HFF-Myc (cell line): ENCODE data around the gene UQCR11.
A peak's percentile ranks its signal among the peaks of the same experiment; 100 is the strongest.

Source experiments
- DNase-seq: peaks from one replicate; pipeline ENCODE4 v3.0.0-alpha.2; 2011; ENCODE audit warnings: low read depth; ENCODE audit errors: extremely low read depth
- H3K4me3 ChIP-seq: replicated peaks from 2 replicates; pipeline ENCODE4 v1.5.1; 2011; ENCODE audit warnings: low read depth, mild to moderate bottlenecking, control low read depth, low read length
- CTCF ChIP-seq: IDR thresholded peaks from 2 replicates; pipeline ENCODE4 v1.5.1; 2012; ENCODE audit warnings: mild to moderate bottlenecking, low read depth, low read length, control low read depth; ENCODE audit errors: missing control alignments

The UQCR11 gene

GRCh38 chr19:1568320-1569019, 36.8 kb downstream of the UQCR11 start, which contains the start of gene MEX3D:
MEX3D (minus strand) TSS chr19:1568325; CDS start chr19:1568058, 267 bp downstream.
- no peak for TF ChIP-seq CTCF
- H3K4me3 ChIP-seq, result peak within 1 kb of the TSS; percentile 59
- DNase-seq, result no peak

DNA sequence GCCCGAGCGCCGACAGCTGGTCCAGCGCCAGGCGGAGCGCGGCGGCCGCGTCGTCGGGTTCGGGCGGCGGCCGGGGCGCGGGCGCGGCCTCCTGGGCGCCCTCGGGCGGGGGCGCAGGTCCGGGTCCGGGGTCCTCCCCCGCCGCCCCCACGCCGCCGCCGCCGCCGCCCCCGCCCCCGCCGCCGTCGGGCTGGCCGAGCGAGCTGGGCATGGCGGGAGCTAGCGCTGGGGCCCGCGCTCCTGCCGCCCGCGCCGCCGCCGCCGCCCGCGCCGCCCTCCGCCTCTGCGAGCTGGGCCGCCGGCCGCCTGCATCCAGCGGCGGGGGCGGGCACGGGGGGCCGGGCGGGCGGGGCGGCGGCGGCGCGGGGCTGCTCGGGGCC, 37.4 kb downstream of the UQCR11 start:
- DNase-seq, result no peak
- TF ChIP-seq CTCF, result no peak
- H3K4me3 ChIP-seq, result no peak overlapping the region

GRCh38 chr19:1567116-1567847, 38.0 kb downstream of the UQCR11 start:
- no peak for TF ChIP-seq CTCF
- H3K4me3 ChIP-seq, result peak overlapping the region; percentile 59
- no peak for DNase-seq

DNA sequence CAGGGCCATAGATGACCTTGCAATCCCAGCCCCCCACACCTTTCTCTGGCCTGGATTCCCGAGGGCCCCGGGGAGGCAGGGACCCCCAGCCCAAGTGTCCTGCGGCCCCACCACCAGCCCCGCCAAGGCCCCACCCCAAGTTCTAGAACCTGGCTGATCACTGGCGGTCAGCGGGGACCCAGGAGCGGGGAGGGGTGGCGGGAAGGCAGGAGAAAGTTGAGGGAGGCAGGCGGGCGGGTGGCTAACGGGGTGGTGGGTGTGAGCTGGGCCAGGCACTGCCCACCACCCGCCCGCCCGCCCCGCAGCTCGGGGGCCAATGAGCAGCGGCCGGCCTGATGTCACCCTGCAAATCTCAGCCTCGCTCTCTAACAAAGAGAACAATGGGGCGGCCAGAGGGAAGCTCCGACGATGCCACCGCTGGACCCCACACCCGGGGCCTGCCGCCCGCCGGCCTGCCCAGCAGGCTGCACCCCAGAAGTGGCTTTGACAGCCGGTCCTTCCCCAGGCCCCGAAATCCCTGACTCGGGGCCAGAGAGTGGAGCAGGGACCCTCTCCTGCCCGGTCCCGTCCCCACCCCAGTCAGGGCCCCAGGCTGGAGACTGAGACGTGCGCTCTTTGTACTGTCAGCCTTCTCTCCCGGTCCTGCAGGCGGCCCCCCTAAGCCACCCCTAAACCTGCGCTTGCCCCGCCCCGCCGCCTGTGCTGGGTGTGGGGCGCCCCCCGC, 38.7 kb downstream of the UQCR11 start:
- no peak for TF ChIP-seq CTCF
- H3K4me3 ChIP-seq, result peak overlapping the region; percentile 59
- peak; percentile 37 for DNase-seq

GRCh38 chr19:1563251-1563650, 42.0 kb downstream of the UQCR11 start:
- no peak for TF ChIP-seq CTCF
- no peak for DNase-seq
- no peak overlapping the region for H3K4me3 ChIP-seq

DNA sequence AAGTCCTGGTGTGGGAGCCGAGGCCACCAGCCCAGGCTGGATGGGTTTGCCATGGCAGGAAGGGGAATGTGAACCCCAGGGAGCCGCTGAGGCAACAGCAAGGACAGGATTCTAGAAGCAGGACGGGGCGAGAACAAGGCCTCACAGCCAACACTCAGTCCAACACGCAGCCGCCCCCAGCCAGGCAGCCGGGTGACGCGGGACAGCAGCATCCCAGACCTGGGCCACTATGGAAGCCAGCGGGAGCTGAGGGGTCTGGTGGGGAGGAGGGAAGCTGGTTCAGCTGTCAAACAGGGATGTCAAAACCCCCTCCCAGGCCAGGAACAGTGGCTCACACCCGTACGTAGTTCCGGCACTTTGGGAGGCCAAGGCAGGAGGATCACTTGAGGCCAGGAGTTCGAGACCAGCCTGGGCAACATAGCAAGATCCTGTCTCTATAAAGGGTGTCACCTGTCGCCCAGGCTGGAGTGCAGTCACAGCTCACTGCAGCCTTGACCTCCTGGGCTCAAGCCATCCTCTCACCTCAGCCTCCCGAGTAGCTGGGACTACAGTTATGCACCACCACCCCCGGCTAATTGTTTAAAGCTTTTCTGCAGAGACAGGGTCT, 43.9 kb downstream of the UQCR11 start:
- TF ChIP-seq CTCF, result no peak
- H3K4me3 ChIP-seq, result no peak overlapping the region
- DNase-seq, result no peak
